Lower leg skin (tissue), 4 donors: Measurements from ENCODE around the gene CCDC197. TPM values are rescaled to one million over a fixed set of nuclear protein-coding genes. Genes with fewer than 3 reads are reported as not detected.
A peak's percentile ranks its signal among the peaks of the same experiment; 100 is the strongest.

Source experiments
- DNase-seq, 2 donors: peaks; one replicate each; pipeline ENCODE4 v3.0.0-alpha.2; 2019; ENCODE audit warnings: low spot score in 2 of 2
- H3K4me3 ChIP-seq: fragments of 200-600 bp; sonication (generic); 2 replicates; pipeline ENCODE4 v1.5.1; 2017; ENCODE audit warnings: mild to moderate bottlenecking, low read depth; ENCODE audit not compliant: poor library complexity, severe bottlenecking
- POLR2A ChIP-seq, 2 donors: fragments of 450-650 bp; IDR thresholded peaks; one replicate each; pipeline ENCODE4 v1.6.1; 2016 to 2017; ENCODE audit warnings: antibody characterized with exemption in 2 of 2, mild to moderate bottlenecking in 1 of 2, moderate library complexity in 1 of 2
- WGBS, 2 donors: methylation state at CpG; one replicate each; pipeline ENCODE4 v1.1.5; 2018; 5-methylcytosine and 5-hydroxymethylcytosine counted together
- intact Hi-C: fragments of 100-400 bp; cut with DNase I; formaldehyde crosslinking; loops from one replicate; pipeline ENCODE4 v1.15.0; 2023; ENCODE audit warnings: low total_unique reads
- total RNA-seq, 4 donors: library from RNA; depleted of rRNA; stranded (reverse); fragments of >200 nt; gene quantifications; one replicate each; pipeline ENCODE4 v1.1.0, GENCODE V29; 2016
- TF ChIP-seq, protein P1 (sequence below), 3 donors: fragments of 450-650 bp; IDR thresholded peaks; one replicate each; pipeline ENCODE4 v1.5.1; 2016; ENCODE audit warnings: antibody characterized with exemption in 3 of 3, mild to moderate bottlenecking in 3 of 3, moderate library complexity in 2 of 3

The CCDC197 gene
- total RNA-seq, 4 donors from 2014 or later = not detected

DNA sequence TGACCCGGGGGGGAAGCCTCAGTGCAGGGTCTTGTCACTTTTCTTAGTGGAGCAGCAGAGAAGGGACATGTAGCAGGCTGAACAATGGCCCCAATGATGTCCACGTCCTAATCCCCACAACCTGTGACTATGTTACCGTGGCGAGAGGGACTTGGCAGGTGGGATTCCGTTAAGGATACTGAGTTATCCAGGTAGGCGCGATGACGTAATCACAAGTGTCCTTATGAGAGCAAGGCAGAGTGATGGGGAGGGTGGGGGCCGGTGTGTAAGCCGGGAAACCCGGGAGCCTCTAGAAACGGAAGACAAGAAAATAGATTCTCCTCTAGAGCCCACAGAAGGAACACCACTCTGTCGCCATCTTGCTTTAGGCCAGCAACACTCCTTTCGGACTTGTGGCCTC lies 33.5 kb downstream of the CCDC197 start:
- intact Hi-C loops = no loop called here
- WGBS, 2 donors = 90 to 96% methylated on average over 14 of the region's 14 CpGs
- no peak for DNase-seq
- H3K4me3 ChIP-seq = no peak overlapping the region
- no peak for TF ChIP-seq POLR2A (IDR thresholded peaks at IDR 0.05)
- TF ChIP-seq, protein P1, sequence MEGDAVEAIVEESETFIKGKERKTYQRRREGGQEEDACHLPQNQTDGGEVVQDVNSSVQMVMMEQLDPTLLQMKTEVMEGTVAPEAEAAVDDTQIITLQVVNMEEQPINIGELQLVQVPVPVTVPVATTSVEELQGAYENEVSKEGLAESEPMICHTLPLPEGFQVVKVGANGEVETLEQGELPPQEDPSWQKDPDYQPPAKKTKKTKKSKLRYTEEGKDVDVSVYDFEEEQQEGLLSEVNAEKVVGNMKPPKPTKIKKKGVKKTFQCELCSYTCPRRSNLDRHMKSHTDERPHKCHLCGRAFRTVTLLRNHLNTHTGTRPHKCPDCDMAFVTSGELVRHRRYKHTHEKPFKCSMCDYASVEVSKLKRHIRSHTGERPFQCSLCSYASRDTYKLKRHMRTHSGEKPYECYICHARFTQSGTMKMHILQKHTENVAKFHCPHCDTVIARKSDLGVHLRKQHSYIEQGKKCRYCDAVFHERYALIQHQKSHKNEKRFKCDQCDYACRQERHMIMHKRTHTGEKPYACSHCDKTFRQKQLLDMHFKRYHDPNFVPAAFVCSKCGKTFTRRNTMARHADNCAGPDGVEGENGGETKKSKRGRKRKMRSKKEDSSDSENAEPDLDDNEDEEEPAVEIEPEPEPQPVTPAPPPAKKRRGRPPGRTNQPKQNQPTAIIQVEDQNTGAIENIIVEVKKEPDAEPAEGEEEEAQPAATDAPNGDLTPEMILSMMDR (IDR thresholded peaks at IDR 0.05) = no peak

DNA sequence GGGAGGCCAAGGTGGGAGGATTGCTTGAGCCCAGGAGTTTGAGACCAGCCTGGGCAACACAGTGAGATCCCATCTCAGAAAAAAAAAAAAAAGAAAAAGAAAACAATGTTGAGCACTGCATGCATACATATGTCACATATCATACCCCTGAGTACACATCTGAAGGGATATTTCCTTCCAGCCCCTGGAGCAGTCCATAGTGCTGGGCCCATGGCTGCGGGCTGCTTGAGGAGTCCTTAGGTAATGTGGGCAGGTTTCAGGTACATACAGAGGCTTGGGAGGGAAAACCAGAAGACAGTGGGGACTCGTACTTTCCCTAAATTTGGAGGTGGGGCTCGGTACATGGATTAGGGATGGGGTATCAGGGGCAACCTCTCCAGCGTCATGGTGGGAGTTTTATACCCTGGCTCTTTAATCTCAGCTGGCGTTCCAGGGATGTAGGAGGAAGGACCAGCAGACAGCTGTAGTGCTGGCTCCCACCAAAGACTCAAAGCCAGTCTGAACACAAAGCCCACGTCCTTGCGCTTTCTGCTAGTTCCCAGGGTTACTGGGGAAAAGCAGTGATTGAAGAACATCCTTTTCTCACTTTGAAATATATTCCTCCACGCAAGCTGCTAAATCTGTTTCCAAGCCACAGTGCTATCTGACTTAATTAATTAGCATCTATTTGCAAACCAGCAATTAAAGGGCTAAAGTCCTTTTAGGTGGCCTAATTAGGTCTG lies 34.2 kb downstream of the CCDC197 start:
- TF ChIP-seq POLR2A (IDR thresholded peaks at IDR 0.05) = no peak
- TF ChIP-seq, protein P1 (IDR thresholded peaks at IDR 0.05) = no peak
- 90 to 91% methylated on average over 8 of the region's 8 CpGs for WGBS, 2 donors
- no peak overlapping the region for H3K4me3 ChIP-seq
- no peak for DNase-seq
- intact Hi-C loops = no loop called here

DNA sequence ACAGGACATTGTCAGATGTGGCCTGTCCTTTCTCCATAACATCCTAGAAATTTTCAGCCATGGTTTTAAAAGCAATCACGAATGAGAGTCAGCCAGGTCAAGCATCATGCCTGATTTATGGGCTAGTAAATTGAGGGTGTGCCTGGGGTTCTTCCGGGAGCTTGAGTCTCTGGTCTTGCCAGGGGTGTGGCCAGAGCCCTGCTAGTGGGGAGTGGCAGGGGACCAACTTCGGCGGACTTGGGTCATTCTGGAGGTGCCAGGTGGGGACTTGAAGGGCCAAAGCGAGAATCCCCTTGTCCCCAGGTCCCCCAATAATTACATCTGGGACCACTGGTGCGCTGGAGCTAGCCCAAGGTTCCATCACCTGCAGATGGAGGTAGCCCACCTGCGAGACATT lies 34.8 kb downstream of the CCDC197 start:
- TF ChIP-seq, protein P1 (IDR thresholded peaks at IDR 0.05) = no peak
- TF ChIP-seq POLR2A (IDR thresholded peaks at IDR 0.05) = no peak
- intact Hi-C loops = no loop called here
- 59 to 63% methylated on average over 7 of the region's 7 CpGs for WGBS, 2 donors
- DNase-seq = no peak
- no peak overlapping the region for H3K4me3 ChIP-seq

DNA sequence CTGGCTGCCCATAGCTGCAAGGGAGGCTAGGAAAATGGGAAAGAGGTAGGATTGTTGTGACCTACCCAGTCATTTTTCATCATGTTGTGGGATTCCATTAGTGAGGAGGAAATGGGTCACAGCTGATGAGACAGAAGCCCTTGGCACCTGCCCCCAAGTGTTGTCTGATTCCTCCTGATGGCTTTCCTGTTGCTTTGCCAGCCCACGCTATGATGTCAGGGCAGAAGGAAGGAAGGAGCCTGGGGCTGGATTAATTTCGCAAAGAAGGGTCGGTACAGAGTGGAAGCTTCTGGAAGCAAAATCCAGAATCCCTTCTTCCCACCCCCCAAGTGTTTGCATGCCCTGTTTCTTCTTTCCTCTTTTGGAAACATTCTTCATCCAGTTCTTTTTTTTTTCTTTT lies 37.8 kb downstream of the CCDC197 start:
- 81% methylated on average over 3 of the region's 3 CpGs for WGBS, 2 donors
- no peak overlapping the region for H3K4me3 ChIP-seq
- intact Hi-C loops = loop anchor here (5.0 kb wide), 1 partner anchor 102 kb away; no protein-coding TSS in a partner anchor
- DNase-seq = no peak
- TF ChIP-seq, protein P1 (IDR thresholded peaks at IDR 0.05) = no peak
- TF ChIP-seq POLR2A (IDR thresholded peaks at IDR 0.05) = no peak

DNA sequence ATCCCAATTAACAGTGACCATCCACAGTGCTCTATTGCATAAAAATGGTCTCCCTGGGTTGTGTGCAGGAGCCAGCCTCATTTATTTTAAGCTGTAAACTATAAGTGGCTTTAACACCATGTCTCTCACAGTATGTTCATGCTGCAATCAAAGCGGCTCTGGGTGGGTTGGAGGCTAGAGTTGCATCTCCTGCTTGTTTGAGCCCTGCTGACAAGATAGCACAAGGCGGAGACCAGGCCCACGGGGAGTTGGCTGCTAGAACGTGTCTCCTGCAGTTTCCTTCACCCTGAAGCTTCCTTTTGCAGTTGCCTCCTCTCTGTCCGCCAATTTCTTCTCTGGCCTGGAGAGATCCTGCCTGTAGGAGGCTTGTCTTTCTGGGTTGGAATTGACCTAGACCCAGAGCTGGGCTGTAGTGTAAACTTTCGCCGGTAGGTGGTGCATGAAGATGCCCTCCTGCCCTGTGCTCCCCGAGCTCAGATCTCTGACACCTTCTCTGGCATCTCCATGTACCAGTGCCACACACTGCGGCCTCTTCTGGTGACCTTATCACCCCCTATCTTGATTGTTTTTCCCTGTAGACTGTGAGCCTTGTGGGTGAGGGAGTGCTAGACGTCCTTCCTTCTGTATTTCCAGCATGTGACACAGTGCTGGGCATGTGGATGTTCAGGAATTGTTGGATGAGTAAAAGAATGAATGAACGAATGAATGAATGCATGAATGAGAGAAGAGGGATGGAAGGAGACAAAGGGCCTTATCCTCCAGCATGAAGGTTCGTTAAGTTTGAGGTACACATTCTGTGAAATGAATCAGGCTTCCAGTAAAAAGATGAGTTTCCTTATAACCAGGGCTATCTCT lies 39.4 kb downstream of the CCDC197 start:
- intact Hi-C loops = loop anchor here (5.0 kb wide), 1 partner anchor 101 kb away; no protein-coding TSS in a partner anchor
- 31 to 38% methylated on average over 12 of the region's 12 CpGs for WGBS, 2 donors
- H3K4me3 ChIP-seq = no peak overlapping the region
- peak; percentile 71 to 92 for DNase-seq
- TF ChIP-seq, protein P1 (IDR thresholded peaks at IDR 0.05) = peak in 1 of 3 donors; percentile 59
- no peak for TF ChIP-seq POLR2A (IDR thresholded peaks at IDR 0.05)
